ENCODE data around the gene MAGEF1. TPM values are rescaled to one million over a fixed set of nuclear protein-coding genes. Genes with fewer than 3 reads are reported as not detected.

MAGEF1 gene
- total and polyA plus RNA-seq, 2 of the 8 experiments (the other 6 are each of a cell fraction or from before 2014, with no cell fraction given), result 26.5 to 56.7 TPM

DNA sequence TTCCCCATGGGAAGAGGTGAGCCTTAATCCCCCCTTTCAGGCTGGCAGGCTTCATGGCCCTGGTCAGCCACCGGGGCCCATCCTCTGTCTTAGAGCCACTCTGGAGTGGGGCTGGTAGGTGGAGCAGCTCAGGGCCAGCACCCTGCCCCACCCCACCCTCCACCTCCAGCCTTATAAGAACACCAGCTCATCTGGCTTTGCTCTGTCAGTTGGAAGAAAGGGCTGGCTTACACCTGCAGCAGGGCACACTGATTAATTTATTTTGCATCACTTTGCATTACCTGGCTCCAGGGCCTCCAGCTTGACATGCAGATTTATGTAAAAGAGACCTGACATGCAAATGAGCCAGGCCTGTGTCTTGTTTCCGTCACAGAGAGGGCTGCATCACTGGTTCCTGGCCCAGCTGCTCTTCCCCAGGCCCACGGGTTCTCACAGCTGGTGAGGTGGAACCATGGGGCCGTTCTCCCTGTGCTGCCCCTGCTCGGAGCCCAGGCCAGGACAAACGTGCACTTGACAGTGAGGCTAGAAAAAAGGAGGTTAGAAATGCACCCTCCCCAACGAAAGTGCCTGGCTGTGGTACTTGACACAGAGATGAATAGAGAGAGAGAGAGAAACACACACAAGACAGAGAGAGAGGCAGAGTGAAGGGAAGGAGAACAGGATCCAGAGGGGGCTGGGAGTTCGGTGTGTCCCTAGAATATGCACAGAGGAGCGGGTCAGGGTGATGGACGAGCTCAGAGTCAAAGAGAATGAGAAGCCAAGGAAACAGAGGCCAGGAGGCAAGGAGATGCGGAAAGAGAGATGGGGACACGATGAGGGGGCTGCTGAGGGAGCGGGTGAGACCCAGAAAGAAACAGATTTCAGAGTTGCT, 44.5 kb upstream of the MAGEF1 start:
- Histone ChIP-seq H3K56ac (replicated peaks; ENCODE audit: insufficient read length, low read depth, low read length) (no peak overlapping the region), H3K79me2 (ENCODE audit: control insufficient read depth in 1 of 2, insufficient read depth in 2 of 2, low read length in 2 of 2) (no peaks in the 10 kb centered on the region), H4K5ac (ENCODE audit: insufficient read length, low read depth, low read length) (no peak overlapping the region), H3K18ac (ENCODE audit: extremely low read depth, low read length) (peak overlapping the region; percentile 83), H2BK15ac (ENCODE audit: low read length) (peak overlapping the region; percentile 75; the same call in 1 of the 2 replicates), H3K4me2 (ENCODE audit: insufficient read depth in 1 of 2, low read depth in 2 of 2, low read length in 2 of 2) (peak overlapping the region; percentile 14 to 31; a peak in 3 of 4 replicates), H2AK5ac (ENCODE audit: low read depth, low read length) (peak overlapping the region; percentile 90; the same call in 1 of the 2 replicates), H3K4me3 (ENCODE audit: extremely low read depth in 1 of 4, insufficient read depth in 2 of 4, low read depth in 3 of 4, low read length in 4 of 4) (no peak overlapping the region), H2BK20ac (ENCODE audit: low read length) (peak overlapping the region; percentile 61), H4K20me1 (replicated peaks in 1 of 2; ENCODE audit: control insufficient read depth in 1 of 2, insufficient read depth in 2 of 2, low read length in 2 of 2) (no peaks in the 10 kb centered on the region), H3K4me1 (replicated peaks in 1 of 4; ENCODE audit: control insufficient read depth in 3 of 4, insufficient read depth in 4 of 4, low read length in 3 of 4) (peaks cover 3 to 26% (median 19%) of the 10 kb centered on the region in 4 experiments), H2BK5ac (ENCODE audit: low read depth, low read length) (peak overlapping the region; percentile 66; the same call in 1 of the 2 replicates), H3K36me3 (ENCODE audit: control insufficient read depth in 2 of 4, insufficient read depth in 4 of 4, low read length in 3 of 4) (no peaks in the 10 kb centered on the region), H4K91ac (replicated peaks; ENCODE audit: insufficient read length, low read length) (peak overlapping the region; percentile 7), H3K9ac (replicated peaks in 1 of 4; ENCODE audit: extremely low read depth in 1 of 4, low read depth in 3 of 4, low read length in 3 of 4) (no peak overlapping the region), H3K9me3 (ENCODE audit: insufficient read depth in 2 of 2, low read depth in 1 of 2, low read length in 1 of 2) (no peaks in the 10 kb centered on the region), H2AFZ (ENCODE audit: low read length) (no peak overlapping the region), H3K27me3 (replicated peaks in 1 of 4; ENCODE audit: control insufficient read depth in 3 of 4, extremely low read depth in 1 of 4, insufficient read depth in 3 of 4, low read length in 3 of 4) (0 out of 7 replicates have a peak, but pooled peaks cover 0 to 3% (median 1%) of the 10 kb centered on the region in 4 experiments), H4K8ac (ENCODE audit: extremely low read depth, insufficient read depth, low read length) (no peak overlapping the region; the same call in 1 of the 2 replicates), H3K23ac (ENCODE audit: insufficient read length) (no peak overlapping the region), H3K27ac (ENCODE audit: low read depth, low read length) (0 out of 2 replicates have a peak overlapping the region, but pooled peaks have one; percentile 38), H3K4ac (replicated peaks; ENCODE audit: insufficient read length, low read depth, low read length) (no peak overlapping the region), H3K14ac (ENCODE audit: insufficient read length) (no peak overlapping the region), H2BK12ac (ENCODE audit: low read depth, low read length) (peak overlapping the region; percentile 80; the same call in 1 of the 2 replicates), H3K79me1 (ENCODE audit: low read depth, low read length) (no peaks in the 10 kb centered on the region), H3K23me2 (ENCODE audit: low read depth, low read length) (no peaks in the 10 kb centered on the region; the same call in 1 of the 2 replicates), H2BK120ac (replicated peaks; ENCODE audit: low read depth, low read length) (peak overlapping the region; percentile 41)
- ChIA-PET POLR2A (ENCODE audit: partially characterized antibody) (interaction anchor here (0.6 to 2.1 kb wide), 7 partner anchors 10 to 174 kb away, joined by 3 to 7 read pairs (median 3); partner anchors contain the start of gene MAGEF1), CTCF (ENCODE audit: partially characterized antibody) (interaction anchor here (0.6 to 6.8 kb wide), 16 partner anchors 8 to 205 kb away, joined by 3 to 42 read pairs (median 4); no protein-coding TSS in a partner anchor)
- no peak for TF ChIP-seq YY1 (IDR thresholded peaks at IDR 0.05; ENCODE audit: low read depth, low read length)
- no peak for TF ChIP-seq GTF2F1 (IDR thresholded peaks at IDR 0.05; ENCODE audit: borderline replicate concordance, low read depth, low read length)
- no peak for TF ChIP-seq EGR1 (IDR thresholded peaks at IDR 0.05; ENCODE audit: borderline replicate concordance, low read depth, low read length)
- no peak for TF ChIP-seq CEBPB (IDR thresholded peaks at IDR 0.05; ENCODE audit: low read depth, low read length)
- TF ChIP-seq SP4 (IDR thresholded peaks at IDR 0.05; ENCODE audit: low read length), result no peak
- no peak for TF ChIP-seq KDM4A (IDR thresholded peaks at IDR 0.05; ENCODE audit: low read depth, low read length, severe bottlenecking)
- TF ChIP-seq MAFK (IDR thresholded peaks at IDR 0.05; ENCODE audit: low read depth, low read length), result no peak
- peak; percentile 72 for TF ChIP-seq SRF (IDR thresholded peaks at IDR 0.05; ENCODE audit: low read depth, low read length)
- TF ChIP-seq, protein P1, sequence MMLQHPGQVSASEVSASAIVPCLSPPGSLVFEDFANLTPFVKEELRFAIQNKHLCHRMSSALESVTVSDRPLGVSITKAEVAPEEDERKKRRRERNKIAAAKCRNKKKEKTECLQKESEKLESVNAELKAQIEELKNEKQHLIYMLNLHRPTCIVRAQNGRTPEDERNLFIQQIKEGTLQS (IDR thresholded peaks at IDR 0.05; ENCODE audit: insufficient read depth, low read depth, low read length), result no peak
- no peak for TF ChIP-seq EZH2 (IDR thresholded peaks at IDR 0.05; ENCODE audit: low read depth, low read length, severe bottlenecking)
- TF ChIP-seq TBP (IDR thresholded peaks at IDR 0.05; ENCODE audit: low read depth, low read length), result 0 out of 2 replicates have a peak, but pooled peaks have one; percentile 10
- 43% methylated on average over 13 of the region's 13 CpGs; no CpG with 5 or more reads in 1 of the 2 experiments for WGBS, 2 experiments (ENCODE audit: extremely low coverage in 1 of 2, insufficient coverage in 1 of 2, insufficient read length in 1 of 2, insufficient replicate concordance in 2 of 2, low coverage in 1 of 2, low lambda C conversion rate in 2 of 2, missing lambda C conversion rate in 1 of 2)
- FAIRE-seq, result peak; percentile 69
- peak in 1 of 2 experiments; percentile 43 for DNase-seq (ENCODE audit: low read depth in 1 of 2, low spot score in 2 of 2)
